Measurements from ENCODE around the gene MYH13. TPM values are rescaled to one million over a fixed set of nuclear protein-coding genes. Genes with fewer than 3 reads are reported as not detected.

MYH13 gene
- total RNA-seq, 1 experiment from 2014 or later: not detected

DNA sequence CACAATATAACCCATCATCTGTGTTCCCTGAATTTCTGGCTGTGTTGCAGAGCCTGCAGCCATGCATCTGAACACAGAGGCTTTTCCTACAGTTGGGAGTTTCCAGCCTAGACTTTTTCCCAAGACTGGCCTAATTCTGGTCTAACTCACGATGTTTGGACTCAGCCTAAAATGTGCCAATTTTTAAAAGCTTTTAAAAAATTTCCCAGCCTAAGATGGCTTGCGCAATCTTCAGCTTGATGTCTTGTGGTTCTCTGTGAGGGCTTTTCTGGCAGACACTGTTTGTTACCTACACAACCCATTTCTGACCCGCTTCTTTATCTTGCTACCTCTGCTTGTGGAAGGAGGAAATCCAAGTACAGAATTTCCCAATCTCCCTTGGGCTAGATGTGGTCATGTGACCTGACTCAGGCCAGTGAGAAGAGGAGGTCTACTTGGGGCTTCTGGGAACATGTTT, 101.7 kb downstream of the MYH13 start:
- H3K27ac ChIP-seq (ENCODE audit: low read depth, low read length, poor library complexity, severe bottlenecking): no peak overlapping the region
- POLR2A ChIA-PET (ENCODE audit: low non-redundant PET): interaction anchor here (0.6 kb wide), 1 partner anchor 87 kb away, joined by 12 read pairs; no protein-coding TSS in a partner anchor
- no peaks in the 10 kb centered on the region for H3K9me3 ChIP-seq (ENCODE audit: low read depth, low read length, poor library complexity, severe bottlenecking)
- no peaks in the 10 kb centered on the region for H3K36me3 ChIP-seq (ENCODE audit: insufficient read depth, low read length, poor library complexity, severe bottlenecking)
- no peaks in the 10 kb centered on the region for H3K27me3 ChIP-seq (replicated peaks; ENCODE audit: insufficient read depth, low read depth, low read length, poor library complexity)
- TF ChIP-seq, protein P1, sequence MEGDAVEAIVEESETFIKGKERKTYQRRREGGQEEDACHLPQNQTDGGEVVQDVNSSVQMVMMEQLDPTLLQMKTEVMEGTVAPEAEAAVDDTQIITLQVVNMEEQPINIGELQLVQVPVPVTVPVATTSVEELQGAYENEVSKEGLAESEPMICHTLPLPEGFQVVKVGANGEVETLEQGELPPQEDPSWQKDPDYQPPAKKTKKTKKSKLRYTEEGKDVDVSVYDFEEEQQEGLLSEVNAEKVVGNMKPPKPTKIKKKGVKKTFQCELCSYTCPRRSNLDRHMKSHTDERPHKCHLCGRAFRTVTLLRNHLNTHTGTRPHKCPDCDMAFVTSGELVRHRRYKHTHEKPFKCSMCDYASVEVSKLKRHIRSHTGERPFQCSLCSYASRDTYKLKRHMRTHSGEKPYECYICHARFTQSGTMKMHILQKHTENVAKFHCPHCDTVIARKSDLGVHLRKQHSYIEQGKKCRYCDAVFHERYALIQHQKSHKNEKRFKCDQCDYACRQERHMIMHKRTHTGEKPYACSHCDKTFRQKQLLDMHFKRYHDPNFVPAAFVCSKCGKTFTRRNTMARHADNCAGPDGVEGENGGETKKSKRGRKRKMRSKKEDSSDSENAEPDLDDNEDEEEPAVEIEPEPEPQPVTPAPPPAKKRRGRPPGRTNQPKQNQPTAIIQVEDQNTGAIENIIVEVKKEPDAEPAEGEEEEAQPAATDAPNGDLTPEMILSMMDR (conservative IDR thresholded peaks at IDR 0.05; ENCODE audit: low read depth, low read length): no peak
- TF ChIP-seq EZH2 (IDR thresholded peaks at IDR 0.05; ENCODE audit: borderline replicate concordance, low read depth, low read length, poor library complexity, severe bottlenecking): no peak
- no peak for DNase-seq (ENCODE audit: low spot score)
- CTCF ChIA-PET: no interaction called here
- H3K4me3 ChIP-seq (ENCODE audit: low read depth, low read length, poor library complexity, severe bottlenecking): no peak overlapping the region
- no TSS peak for BruUV-seq (replicated peaks)
- H3K4me1 ChIP-seq (ENCODE audit: insufficient read depth, low read length, poor library complexity, severe bottlenecking): no peaks in the 10 kb centered on the region
- intact Hi-C loops (cut with micrococcal nuclease; ENCODE audit: unreplicated experiment): no loop called here

DNA sequence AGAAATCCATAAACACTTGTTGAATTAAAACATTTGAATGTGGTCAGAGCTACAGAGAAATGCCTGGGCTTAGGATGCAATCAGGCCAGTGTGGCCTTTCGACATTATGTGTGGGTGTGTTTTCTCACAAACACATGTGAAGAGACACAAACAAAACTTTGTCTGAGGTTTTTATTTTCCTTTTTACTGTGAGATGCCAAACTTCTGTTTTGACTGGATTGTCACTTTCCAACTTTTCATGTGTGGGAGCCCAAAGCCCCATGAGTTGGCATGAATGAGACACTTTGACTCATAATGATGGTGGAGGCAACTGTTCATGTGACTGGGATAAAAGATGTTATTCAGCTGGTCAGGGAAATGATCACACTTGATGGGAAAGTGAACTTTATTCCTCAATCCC, 102.5 kb downstream of the MYH13 start:
- Histone ChIP-seq H3K27ac (ENCODE audit: low read depth, low read length, poor library complexity, severe bottlenecking) (no peak overlapping the region), H3K4me3 (ENCODE audit: low read depth, low read length, poor library complexity, severe bottlenecking) (no peak overlapping the region), H3K27me3 (replicated peaks; ENCODE audit: insufficient read depth, low read depth, low read length, poor library complexity) (no peaks in the 10 kb centered on the region), H3K9me3 (ENCODE audit: low read depth, low read length, poor library complexity, severe bottlenecking) (no peaks in the 10 kb centered on the region), H3K36me3 (ENCODE audit: insufficient read depth, low read length, poor library complexity, severe bottlenecking) (no peaks in the 10 kb centered on the region), H3K4me1 (ENCODE audit: insufficient read depth, low read length, poor library complexity, severe bottlenecking) (no peaks in the 10 kb centered on the region)
- TF ChIP-seq EZH2 (IDR thresholded peaks at IDR 0.05; ENCODE audit: borderline replicate concordance, low read depth, low read length, poor library complexity, severe bottlenecking): no peak
- TF ChIP-seq, protein P1 (conservative IDR thresholded peaks at IDR 0.05; ENCODE audit: low read depth, low read length): no peak
- no TSS peak for BruUV-seq (replicated peaks)
- intact Hi-C loops (cut with micrococcal nuclease; ENCODE audit: unreplicated experiment): no loop called here
- DNase-seq (ENCODE audit: low spot score): no peak
- CTCF ChIA-PET: no interaction called here
- POLR2A ChIA-PET (ENCODE audit: low non-redundant PET): interaction anchor here (0.6 kb wide), 1 partner anchor 89 kb away, joined by 3 read pairs; no protein-coding TSS in a partner anchor

DNA sequence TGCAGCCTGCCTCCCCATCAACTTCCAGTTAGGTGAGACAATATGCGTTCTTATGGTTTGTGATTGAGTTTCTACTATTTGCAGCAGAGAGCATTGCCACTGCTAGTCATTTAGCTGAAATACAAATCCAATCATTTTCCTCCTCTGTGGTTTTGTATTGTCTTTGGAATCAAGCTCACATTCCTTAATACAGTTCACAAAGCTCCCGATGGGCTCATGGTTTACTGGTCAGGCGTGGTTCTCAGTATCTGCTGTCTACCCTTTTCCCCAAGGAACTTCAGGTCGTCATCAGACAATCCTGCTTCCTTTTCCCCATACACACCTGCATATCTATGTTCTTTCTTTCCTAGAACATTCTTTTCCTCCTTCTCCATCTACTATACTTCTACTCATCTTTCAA, 104.8 kb downstream of the MYH13 start:
- no peak for TF ChIP-seq EZH2 (IDR thresholded peaks at IDR 0.05; ENCODE audit: borderline replicate concordance, low read depth, low read length, poor library complexity, severe bottlenecking)
- TF ChIP-seq, protein P1 (conservative IDR thresholded peaks at IDR 0.05; ENCODE audit: low read depth, low read length): no peak
- intact Hi-C loops (cut with micrococcal nuclease; ENCODE audit: unreplicated experiment): no loop called here
- BruUV-seq (replicated peaks): no TSS peak
- DNase-seq (ENCODE audit: low spot score): no peak
- POLR2A ChIA-PET (ENCODE audit: low non-redundant PET): no interaction called here
- CTCF ChIA-PET: no interaction called here
- Histone ChIP-seq H3K27me3 (replicated peaks; ENCODE audit: insufficient read depth, low read depth, low read length, poor library complexity) (no peaks in the 10 kb centered on the region), H3K27ac (ENCODE audit: low read depth, low read length, poor library complexity, severe bottlenecking) (no peak overlapping the region), H3K4me1 (ENCODE audit: insufficient read depth, low read length, poor library complexity, severe bottlenecking) (no peaks in the 10 kb centered on the region), H3K4me3 (ENCODE audit: low read depth, low read length, poor library complexity, severe bottlenecking) (no peak overlapping the region), H3K36me3 (ENCODE audit: insufficient read depth, low read length, poor library complexity, severe bottlenecking) (no peaks in the 10 kb centered on the region), H3K9me3 (ENCODE audit: low read depth, low read length, poor library complexity, severe bottlenecking) (no peaks in the 10 kb centered on the region)

All from A673 (cell line).